Breast epithelium (tissue), 4 donors: ENCODE results near the gene NPC2. TPM values are rescaled to one million over a fixed set of nuclear protein-coding genes. Genes with fewer than 3 reads are reported as not detected.

Experiments used
- DNase-seq, 2 donors: peaks; one replicate each; pipeline ENCODE4 v3.0.0-alpha.2; 2019; ENCODE audit warnings: low spot score in 2 of 2
- H3K27ac ChIP-seq, 2 donors: fragments of 200-600 bp; sonication (generic) in 1 of 2; one replicate each; pipeline ENCODE4 v1.5.1; 2016 to 2019; ENCODE audit warnings: mild to moderate bottlenecking in 1 of 2
- H3K27me3 ChIP-seq, 2 donors: fragments of 200-600 bp; sonication (generic) in 1 of 2; one replicate each; pipeline versions ENCODE4 v1.5.1 to v1.6.0; 2017 to 2019; ENCODE audit warnings: control low read depth in 1 of 2, mild to moderate bottlenecking in 1 of 2
- H3K36me3 ChIP-seq: fragments of 200-600 bp; one replicate; pipeline ENCODE4 v1.5.1; 2019
- H3K4me1 ChIP-seq, 2 donors: fragments of 200-600 bp; sonication (generic); one replicate each; pipeline ENCODE4 v1.5.1; 2016 to 2019; ENCODE audit warnings: control low read depth in 1 of 2
- H3K4me3 ChIP-seq, 3 donors: fragments of 200-600 bp; sonication (generic); 1 replicate in 2 of 3; 2 replicates in 1 of 3; pipeline ENCODE4 v1.5.1; 2016 to 2019; ENCODE audit warnings: mild to moderate bottlenecking in 3 of 3, moderate library complexity in 2 of 3
- H3K9me3 ChIP-seq, 2 donors: fragments of 200-600 bp; sonication (generic) in 1 of 2; one replicate each; pipeline ENCODE4 v1.5.1; 2016 to 2019; ENCODE audit warnings: control low read depth in 1 of 2
- POLR2A ChIP-seq: fragments of 450-650 bp; IDR thresholded peaks from one replicate; pipeline ENCODE4 v1.6.1; 2016; ENCODE audit warnings: antibody characterized with exemption, mild to moderate bottlenecking, moderate library complexity
- POLR2AphosphoS5 ChIP-seq, 3 donors: sonication (generic); formaldehyde crosslinking; IDR thresholded peaks; one replicate each; pipeline ENCODE4 v1.6.1; 2017; ENCODE audit warnings: antibody characterized with exemption in 3 of 3
- intact Hi-C: fragments of 100-400 bp; cut with DNase I; formaldehyde crosslinking; loops from one replicate; pipeline ENCODE4 v1.15.1; 2023; ENCODE audit warnings: low total_unique reads
- total RNA-seq, 3 donors: library from RNA; depleted of rRNA; stranded (reverse); fragments of >200 nt; gene quantifications; one replicate each; pipeline ENCODE4 v1.1.0, GENCODE V29; 2016
- TF ChIP-seq, protein P1 (sequence below), 3 donors: fragments of 450-650 bp; IDR thresholded peaks; one replicate each; pipeline ENCODE4 v1.5.1; 2016 to 2017; ENCODE audit warnings: antibody characterized with exemption in 3 of 3, mild to moderate bottlenecking in 3 of 3, moderate library complexity in 3 of 3

Gene NPC2
- total RNA-seq, 3 donors from 2014 or later: 277 to 663 (median 594) TPM

GRCh38 chr14:74504412-74504811 is 11.3 kb upstream of the NPC2 start:
- TF ChIP-seq POLR2A (no peak), POLR2AphosphoS5 (IDR thresholded peaks at IDR 0.05) (no peak)
- TF ChIP-seq, protein P1, sequence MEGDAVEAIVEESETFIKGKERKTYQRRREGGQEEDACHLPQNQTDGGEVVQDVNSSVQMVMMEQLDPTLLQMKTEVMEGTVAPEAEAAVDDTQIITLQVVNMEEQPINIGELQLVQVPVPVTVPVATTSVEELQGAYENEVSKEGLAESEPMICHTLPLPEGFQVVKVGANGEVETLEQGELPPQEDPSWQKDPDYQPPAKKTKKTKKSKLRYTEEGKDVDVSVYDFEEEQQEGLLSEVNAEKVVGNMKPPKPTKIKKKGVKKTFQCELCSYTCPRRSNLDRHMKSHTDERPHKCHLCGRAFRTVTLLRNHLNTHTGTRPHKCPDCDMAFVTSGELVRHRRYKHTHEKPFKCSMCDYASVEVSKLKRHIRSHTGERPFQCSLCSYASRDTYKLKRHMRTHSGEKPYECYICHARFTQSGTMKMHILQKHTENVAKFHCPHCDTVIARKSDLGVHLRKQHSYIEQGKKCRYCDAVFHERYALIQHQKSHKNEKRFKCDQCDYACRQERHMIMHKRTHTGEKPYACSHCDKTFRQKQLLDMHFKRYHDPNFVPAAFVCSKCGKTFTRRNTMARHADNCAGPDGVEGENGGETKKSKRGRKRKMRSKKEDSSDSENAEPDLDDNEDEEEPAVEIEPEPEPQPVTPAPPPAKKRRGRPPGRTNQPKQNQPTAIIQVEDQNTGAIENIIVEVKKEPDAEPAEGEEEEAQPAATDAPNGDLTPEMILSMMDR (IDR thresholded peaks at IDR 0.05): no peak
- Histone ChIP-seq H3K27me3 (no peaks in the 10 kb centered on the region), H3K36me3 (no peaks in the 10 kb centered on the region), H3K4me3 (no peak overlapping the region), H3K27ac (no peak overlapping the region), H3K4me1 (no peaks in the 10 kb centered on the region), H3K9me3 (no peaks in the 10 kb centered on the region)
- intact Hi-C loops: no loop called here
- DNase-seq: no peak

DNA sequence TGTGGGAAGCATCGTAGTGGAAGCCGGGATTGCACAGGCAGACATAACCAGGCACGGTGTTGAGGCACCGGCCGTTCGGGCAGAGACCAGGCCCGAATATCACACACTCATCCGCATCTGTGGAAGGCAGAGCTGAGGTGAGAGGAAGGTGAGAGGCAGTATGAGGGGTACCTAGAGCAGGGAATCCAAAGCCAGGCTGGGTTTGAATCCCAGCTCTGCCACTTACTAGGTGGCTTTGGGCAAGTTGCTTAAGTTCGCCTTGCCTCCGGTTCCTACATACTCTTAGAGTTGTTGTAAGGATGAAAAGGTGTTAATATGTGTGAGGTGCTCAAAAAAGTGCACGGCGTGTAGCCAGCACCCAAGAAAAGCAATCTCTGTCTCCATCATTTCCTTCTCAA is 10.8 kb upstream of the NPC2 start:
- no peaks in the 10 kb centered on the region for H3K9me3 ChIP-seq
- H3K4me3 ChIP-seq: no peak overlapping the region
- TF ChIP-seq POLR2AphosphoS5 (IDR thresholded peaks at IDR 0.05): no peak
- H3K4me1 ChIP-seq: no peaks in the 10 kb centered on the region
- H3K27ac ChIP-seq: no peak overlapping the region
- intact Hi-C loops: no loop called here
- no peaks in the 10 kb centered on the region for H3K36me3 ChIP-seq
- no peak for DNase-seq
- H3K27me3 ChIP-seq: no peaks in the 10 kb centered on the region

GRCh38 chr14:74503291-74503937 is 10.3 kb upstream of the NPC2 start:
- no peaks in the 10 kb centered on the region for H3K27me3 ChIP-seq
- H3K4me3 ChIP-seq: no peak overlapping the region
- TF ChIP-seq POLR2AphosphoS5 (IDR thresholded peaks at IDR 0.05) (no peak), POLR2A (no peak)
- TF ChIP-seq, protein P1 (IDR thresholded peaks at IDR 0.05): no peak
- H3K9me3 ChIP-seq: no peaks in the 10 kb centered on the region
- DNase-seq: no peak
- H3K36me3 ChIP-seq: no peaks in the 10 kb centered on the region
- H3K27ac ChIP-seq: peak overlapping the region in 1 of 2 donors; percentile 52
- intact Hi-C loops: no loop called here
- H3K4me1 ChIP-seq: no peaks in the 10 kb centered on the region

DNA sequence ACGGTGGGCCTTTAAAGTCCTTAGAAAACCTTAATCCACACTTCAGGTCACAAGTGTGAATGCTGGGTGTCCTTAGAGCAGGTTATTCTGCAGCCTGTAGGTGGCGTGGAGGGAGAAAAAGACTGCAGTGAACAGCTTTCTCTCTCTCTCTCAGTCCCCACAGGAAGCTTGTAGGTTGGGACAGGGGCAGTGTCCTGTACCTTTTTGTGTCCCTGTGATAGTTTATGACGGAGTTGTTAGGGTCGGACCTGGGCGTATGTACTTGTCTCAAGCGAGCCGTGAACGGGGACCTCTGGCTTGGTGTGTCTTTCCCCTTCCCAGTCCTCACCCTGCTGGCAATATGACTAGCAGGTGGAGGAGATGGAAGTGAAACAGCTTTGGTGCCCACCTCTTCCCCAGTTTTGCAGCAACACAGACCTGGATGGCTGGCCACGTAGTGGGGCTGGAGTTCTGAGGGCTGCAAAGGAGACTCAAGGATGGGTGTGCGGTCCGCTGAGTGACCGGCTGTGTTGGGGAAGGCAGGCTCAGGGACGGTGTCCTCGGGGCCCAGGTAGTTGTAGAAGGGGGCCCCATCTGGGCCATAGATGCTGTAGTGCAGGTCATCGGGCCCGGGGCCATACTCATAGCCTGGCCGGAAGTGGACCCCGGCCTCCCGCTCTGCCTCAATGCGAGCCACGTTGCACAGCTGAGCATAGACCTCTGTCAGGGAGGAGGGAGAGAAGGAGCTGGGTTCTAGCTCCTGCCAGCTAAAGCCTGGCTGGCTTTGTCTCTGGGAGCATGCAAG is 9.3 kb upstream of the NPC2 start:
- H3K9me3 ChIP-seq: no peaks in the 10 kb centered on the region
- no peaks in the 10 kb centered on the region for H3K36me3 ChIP-seq
- intact Hi-C loops: no loop called here
- H3K4me1 ChIP-seq: no peaks in the 10 kb centered on the region
- H3K4me3 ChIP-seq: no peak overlapping the region
- peak overlapping the region; percentile 52 to 62 for H3K27ac ChIP-seq
- TF ChIP-seq, protein P1 (IDR thresholded peaks at IDR 0.05): peak; percentile 26 to 71 (median 27)
- no peak for TF ChIP-seq POLR2AphosphoS5 (IDR thresholded peaks at IDR 0.05)
- DNase-seq: no peak
- no peaks in the 10 kb centered on the region for H3K27me3 ChIP-seq

DNA sequence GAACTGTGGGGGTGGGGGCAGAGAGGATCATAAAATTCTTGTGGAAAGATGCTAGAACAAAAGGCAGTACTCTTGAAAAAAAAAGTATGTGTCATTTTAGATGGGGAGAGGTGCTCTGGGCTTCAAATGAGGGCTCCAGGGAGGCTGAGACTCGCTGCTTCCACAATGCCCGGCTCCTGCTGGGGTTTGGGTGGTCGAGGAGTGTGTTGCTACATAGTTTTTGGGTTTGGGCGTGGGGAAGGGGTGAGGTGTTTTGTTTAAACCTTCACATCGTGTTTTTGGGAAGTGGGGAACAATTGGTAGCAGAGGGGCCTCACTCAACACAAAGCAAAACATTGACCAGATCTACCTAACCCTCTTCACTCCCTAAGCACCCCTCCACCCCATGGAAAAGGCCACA is 8.6 kb upstream of the NPC2 start:
- no peaks in the 10 kb centered on the region for H3K9me3 ChIP-seq
- no peaks in the 10 kb centered on the region for H3K4me1 ChIP-seq
- TF ChIP-seq POLR2A: no peak
- TF ChIP-seq, protein P1 (IDR thresholded peaks at IDR 0.05): no peak
- TF ChIP-seq POLR2AphosphoS5 (IDR thresholded peaks at IDR 0.05): no peak
- DNase-seq: no peak
- no peaks in the 10 kb centered on the region for H3K36me3 ChIP-seq
- no peak overlapping the region for H3K4me3 ChIP-seq
- intact Hi-C loops: no loop called here
- H3K27ac ChIP-seq: peak overlapping the region; percentile 52 to 62
- no peaks in the 10 kb centered on the region for H3K27me3 ChIP-seq
